ENCODE results near the gene GSTT2. TPM values are rescaled to one million over a fixed set of nuclear protein-coding genes. Genes with fewer than 3 reads are reported as not detected.
"Not testable (repeated sequence)": the region's sequence is repeated elsewhere in the genome, so short reads cannot be mapped to it uniquely, and the experiment has no call there.

GSTT2 gene
- total and polyA plus RNA-seq, 7 donors, result 1.1 to 1.2 TPM; not detected in 5

DNA sequence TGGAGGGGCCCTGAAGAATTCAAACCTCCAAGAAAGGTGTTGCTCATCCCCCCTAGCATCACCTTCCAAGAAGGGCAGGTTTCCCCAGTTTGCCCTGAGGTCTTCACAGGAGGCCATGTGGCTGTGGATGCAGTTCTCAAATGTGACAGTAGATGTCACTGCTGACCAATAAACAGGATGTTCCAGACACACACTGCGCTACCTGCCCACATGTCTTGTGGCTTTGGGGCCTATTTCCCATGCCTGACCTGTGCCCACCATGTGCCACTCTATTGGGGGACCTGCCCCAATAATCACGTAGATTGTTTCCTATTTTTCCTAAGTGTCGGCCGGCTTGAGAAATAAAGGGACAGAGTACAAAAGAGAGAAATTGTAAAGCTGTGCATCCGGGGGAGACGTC is 4.5 kb downstream of the GSTT2 start:
- 48 to 54% methylated on average over 6 of the region's 6 CpGs for whole genome bisulfite sequencing, 2 donors
- intact Hi-C loops (cut with DNase I), result no loop called here
- no peak for DNase-seq
- Histone ChIP-seq H3K27ac (no peak overlapping the region), H3K36me3 (no peaks in the 10 kb centered on the region), H3K4me3 (no peak overlapping the region), H3K4me1 (no peaks in the 10 kb centered on the region), H3K9me3 (no peaks in the 10 kb centered on the region), H3K27me3 (no peaks in the 10 kb centered on the region)
- TF ChIP-seq EP300 (IDR thresholded peaks at IDR 0.05) (no peak), POLR2AphosphoS5 (IDR thresholded peaks at IDR 0.05) (no peak), POLR2A (IDR thresholded peaks at IDR 0.05) (no peak), CTCF (IDR thresholded peaks at IDR 0.05) (peak in 1 of 4 experiments; percentile 10)

- H3K4me3 ChIP-seq; H3K36me3 ChIP-seq; H3K27me3 ChIP-seq; H3K27ac ChIP-seq; H3K4me1 ChIP-seq; DNase-seq; H3K9me3 ChIP-seq; intact Hi-C loops (cut with DNase I): not testable (repeated sequence)
- WGBS, 2 donors, result 66 to 84% methylated on average over 8 of the region's 8 CpGs
Observed at GRCh38 chr22:23986089-23986488, 6.2 kb downstream of the GSTT2 start.

- WGBS, 2 donors, result 73 to 75% methylated on average over 4 of the region's 4 CpGs
- H3K9me3 ChIP-seq; H3K4me1 ChIP-seq; H3K27ac ChIP-seq; H3K36me3 ChIP-seq; DNase-seq; H3K4me3 ChIP-seq; intact Hi-C loops (cut with DNase I); H3K27me3 ChIP-seq: not testable (repeated sequence)
Observed at GRCh38 chr22:23986538-23987178, 6.7 kb downstream of the GSTT2 start.

DNA sequence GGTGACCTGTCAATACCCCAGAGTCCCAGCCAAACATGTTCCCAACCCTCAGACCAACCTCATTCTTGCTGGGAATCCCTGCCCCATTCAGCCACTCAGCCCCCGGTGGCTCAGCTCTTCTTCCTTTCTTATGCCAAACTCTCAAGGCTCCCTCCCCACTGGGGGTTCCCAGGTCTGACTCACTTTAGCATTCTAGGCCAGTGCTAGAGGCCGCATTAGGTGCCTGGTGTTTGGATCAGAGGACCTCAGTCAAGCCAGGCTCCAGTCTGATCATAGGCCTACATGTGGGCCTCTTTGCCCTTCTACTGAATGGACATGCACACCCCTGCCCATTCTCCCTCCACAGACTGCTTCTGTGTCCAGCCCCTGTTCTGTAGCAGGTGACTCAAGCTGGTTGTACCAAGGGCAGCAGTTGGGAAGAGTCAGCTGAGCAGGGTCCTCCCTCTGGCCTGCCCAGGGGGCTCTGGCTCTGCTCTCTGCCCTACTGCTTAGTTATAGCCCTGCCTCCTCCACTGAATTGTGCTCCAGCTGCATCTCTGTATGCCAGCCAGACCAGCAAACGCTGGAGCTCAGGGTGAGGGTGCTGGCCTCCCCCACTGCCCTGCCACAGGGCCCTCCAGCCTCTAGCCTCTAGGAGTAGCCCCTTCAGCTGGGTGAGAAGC is 9.8 kb downstream of the GSTT2 start:
- H3K27ac ChIP-seq; H3K27me3 ChIP-seq; H3K9me3 ChIP-seq; DNase-seq; intact Hi-C loops (cut with DNase I); H3K4me3 ChIP-seq; H3K36me3 ChIP-seq; H3K4me1 ChIP-seq: not testable (repeated sequence)
- 92 to 97% methylated on average over 2 of the region's 3 CpGs for WGBS, 2 donors

GRCh38 chr22:23993080-23993479 is 13.1 kb downstream of the GSTT2 start:
- intact Hi-C loops (cut with DNase I); H3K4me3 ChIP-seq; H3K36me3 ChIP-seq; H3K4me1 ChIP-seq; H3K27ac ChIP-seq; H3K9me3 ChIP-seq; DNase-seq; H3K27me3 ChIP-seq: not testable (repeated sequence)
- WGBS, 2 donors, result 77 to 86% methylated on average over 2 of the region's 2 CpGs

DNA sequence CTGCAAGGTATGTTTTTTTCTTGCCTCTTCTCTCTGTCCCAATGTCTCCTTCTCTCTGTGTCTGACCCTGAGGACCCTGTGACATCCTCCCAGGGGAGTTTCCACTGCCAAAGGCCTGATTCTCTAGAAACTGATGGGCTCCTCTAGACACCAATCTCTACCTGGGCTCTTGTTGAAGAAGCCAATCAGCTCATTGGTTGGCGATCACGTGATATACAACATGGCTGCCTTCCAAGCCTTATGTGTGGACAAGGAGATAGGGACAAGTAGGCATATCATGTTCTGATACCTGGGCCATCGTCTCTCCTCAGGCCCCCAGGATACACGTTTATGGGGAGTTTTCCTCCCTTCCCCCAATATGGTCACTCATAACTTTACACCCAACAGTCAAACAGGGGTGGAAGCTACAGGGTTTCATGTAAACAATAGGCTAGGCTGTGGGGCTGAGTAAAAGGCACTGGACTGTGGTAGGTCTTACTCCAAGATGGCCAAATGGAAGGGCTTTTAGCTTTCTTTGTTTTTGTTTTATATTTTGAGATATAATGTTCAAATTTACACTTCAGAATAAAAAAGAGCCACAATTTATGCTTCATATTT is 13.7 kb downstream of the GSTT2 start:
- H3K36me3 ChIP-seq; DNase-seq; H3K4me3 ChIP-seq; H3K4me1 ChIP-seq; H3K27ac ChIP-seq; H3K9me3 ChIP-seq; H3K27me3 ChIP-seq; intact Hi-C loops (cut with DNase I): not testable (repeated sequence)
- WGBS, 2 donors, result 58 to 87% methylated on average over 4 of the region's 4 CpGs

DNA sequence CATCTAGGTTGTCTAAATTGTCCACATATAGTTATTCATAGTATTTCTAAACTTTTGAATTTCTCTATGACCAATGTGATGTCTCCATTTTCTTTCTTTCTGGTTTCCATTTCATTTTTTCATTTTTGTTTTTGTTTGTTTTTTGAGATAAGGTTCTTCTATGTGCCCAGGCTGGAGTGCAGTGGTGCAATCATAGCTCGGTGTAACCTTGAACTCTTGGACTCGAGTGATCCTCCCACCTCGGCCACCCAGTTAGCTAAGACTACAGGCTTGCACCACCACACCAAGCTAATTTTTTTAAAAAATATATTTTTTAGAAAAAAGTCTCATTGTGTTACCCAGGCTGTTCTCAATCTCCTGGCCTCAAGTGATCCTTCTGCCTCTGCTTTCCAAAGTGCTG is 17.2 kb downstream of the GSTT2 start:
- DNase-seq, result no peak
- no peaks in the 10 kb centered on the region for H3K36me3 ChIP-seq
- H3K9me3 ChIP-seq, result no peaks in the 10 kb centered on the region
- 47 to 82% methylated on average over 3 of the region's 3 CpGs for whole genome bisulfite sequencing, 2 donors
- no peak for TF ChIP-seq POLR2A (IDR thresholded peaks at IDR 0.05)
- no peak for TF ChIP-seq POLR2AphosphoS5 (IDR thresholded peaks at IDR 0.05)
- no peak for TF ChIP-seq CTCF (IDR thresholded peaks at IDR 0.05)
- no peak for TF ChIP-seq EP300 (IDR thresholded peaks at IDR 0.05)
- H3K4me1 ChIP-seq, result no peaks in the 10 kb centered on the region
- H3K27ac ChIP-seq, result no peak overlapping the region
- no peak overlapping the region for H3K4me3 ChIP-seq
- H3K27me3 ChIP-seq, result no peaks in the 10 kb centered on the region
- intact Hi-C loops (cut with DNase I), result no loop called here

- H3K27ac ChIP-seq; H3K27me3 ChIP-seq; DNase-seq; H3K4me3 ChIP-seq; H3K36me3 ChIP-seq; H3K4me1 ChIP-seq; H3K9me3 ChIP-seq; intact Hi-C loops (cut with DNase I): not testable (repeated sequence)
- 86 to 90% methylated on average over 7 of the region's 7 CpGs for WGBS, 2 donors
Observed at GRCh38 chr22:23999779-24000178, 19.8 kb downstream of the GSTT2 start.
